GM12878 (cell line): ENCODE data around the gene FPR1. TPM values are rescaled to one million over a fixed set of nuclear protein-coding genes. Genes with fewer than 3 reads are reported as not detected.

Source experiments
- ATAC-seq: fragments of 200-7000 bp; cut with Tn5 transposase; 3 replicates; pipeline ENCODE4 v1.9.1; 2020; ENCODE audit warnings: mild to moderate bottlenecking, moderate library complexity
- BruUV-seq: library from RNA; stranded (reverse); fragments of 400-500 nt; replicated peaks from 2 replicates; lab custom pipeline; 2021; lab: Mats Ljungman, UMichigan
- CTCF ChIA-PET: fragments of 300-600 bp; sonication (Branson Sonifier 250); formaldehyde crosslinking; extraction: SDS; loops from one replicate; lab custom pipeline; 2021; ENCODE audit warnings: inconsistent platforms; lab: Yijun Ruan, JAX
- POLR2A ChIA-PET: fragments of 350-600 bp; formaldehyde crosslinking; extraction: SDS; loops from one replicate; lab custom pipeline; 2021; ENCODE audit warnings: inconsistent platforms; lab: Charles Lee
- RAD21 ChIA-PET: fragments of 300-600 bp; sonication (Branson Sonifier 250); formaldehyde crosslinking; loops from one replicate; lab custom pipeline; 2023; ENCODE audit warnings: antibody characterized with exemption; ENCODE audit not compliant: unreplicated experiment; lab: Charles Lee
- SMC1A ChIA-PET: fragments of 300-600 bp; sonication (Branson Sonifier 250); formaldehyde crosslinking; loops from one replicate; lab custom pipeline; 2023; ENCODE audit not compliant: unreplicated experiment, uncharacterized antibody; lab: Charles Lee
- DNase-seq: peaks from one replicate; pipeline ENCODE4 v3.0.0-alpha.2; 2011; ENCODE audit warnings: low read depth, low spot score
- FAIRE-seq: peaks from 3 replicates; lab custom pipeline; 2011; peaks lifted over from hg19 to GRCh38; lab: Jason Lieb, UNC
- H2AFZ ChIP-seq: 2 replicates; pipeline ENCODE4 v1.6.0; 2011; ENCODE audit warnings: low read depth, low read length, control low read depth; ENCODE audit not compliant: control insufficient read depth
- H3K27ac ChIP-seq: 2 replicates; pipeline ENCODE4 v1.5.1; 2011; ENCODE audit warnings: control low read depth; ENCODE audit not compliant: control insufficient read depth, insufficient read depth
- H3K27me3 ChIP-seq, 2 experiments: replicated peaks in 1 of 2; 2 replicates each; pipeline versions ENCODE4 v1.6.0 to v1.6.1; 2011; ENCODE audit warnings: low read length in 1 of 2; ENCODE audit not compliant: control insufficient read depth in 2 of 2, insufficient read depth in 2 of 2
- H3K36me3 ChIP-seq, 2 experiments: 2 replicates each; pipeline ENCODE4 v1.5.1; 2011; ENCODE audit warnings: low read length in 1 of 2; ENCODE audit not compliant: control insufficient read depth in 2 of 2, insufficient read depth in 2 of 2
- H3K4me1 ChIP-seq: 2 replicates; pipeline ENCODE4 v1.6.1; 2011; ENCODE audit warnings: mild to moderate bottlenecking, low read length, moderate library complexity, mixed read lengths; ENCODE audit not compliant: control insufficient read depth, insufficient read depth
- H3K4me2 ChIP-seq: 2 replicates; pipeline ENCODE4 v1.6.0; 2011; ENCODE audit warnings: control low read depth; ENCODE audit not compliant: control insufficient read depth, insufficient read depth
- H3K4me3 ChIP-seq: fragments of 200-600 bp; sonication (generic); 2 replicates; pipeline ENCODE4 v1.5.1; 2016
- H3K79me2 ChIP-seq: 2 replicates; pipeline ENCODE4 v1.6.0; 2011; ENCODE audit warnings: low read length; ENCODE audit not compliant: control insufficient read depth, insufficient read depth
- H3K9ac ChIP-seq: 2 replicates; pipeline ENCODE4 v1.8.0; 2011; ENCODE audit warnings: low read length, control low read depth, mixed read lengths; ENCODE audit not compliant: control insufficient read depth, insufficient read depth
- H3K9me3 ChIP-seq: replicated peaks from 3 replicates; pipeline ENCODE4 v1.5.1; 2011; ENCODE audit warnings: mild to moderate bottlenecking, low read length; ENCODE audit not compliant: control insufficient read depth, insufficient read depth
- H4K20me1 ChIP-seq: 2 replicates; pipeline ENCODE4 v1.6.0; 2011; ENCODE audit not compliant: control insufficient read depth, insufficient read depth
- ATF3 ChIP-seq: IDR thresholded peaks from 2 replicates; pipeline ENCODE4 v1.6.1; 2011; ENCODE audit warnings: low read depth, mild to moderate bottlenecking, low read length, moderate library complexity, borderline replicate concordance; ENCODE audit errors: extremely low read depth
- ATF7 ChIP-seq: fragments of 450-650 bp; IDR thresholded peaks from 2 replicates; pipeline ENCODE4 v1.6.1; 2016; ENCODE audit warnings: low read depth, mild to moderate bottlenecking
- CTCF ChIP-seq, 3 experiments: IDR thresholded peaks in 2 of 3; conservative IDR thresholded peaks in 1 of 3; 2 replicates each; pipeline ENCODE4 v1.5.1; 2011; ENCODE audit warnings: low read depth in 3 of 3, low read length in 3 of 3, mild to moderate bottlenecking in 3 of 3, control low read depth in 2 of 3, moderate library complexity in 2 of 3, inconsistent platforms in 1 of 3, mixed read lengths in 1 of 3; ENCODE audit not compliant: control insufficient read depth in 2 of 3, insufficient read depth in 1 of 3; ENCODE audit errors: extremely low read depth in 1 of 3
- EGR1 ChIP-seq, 2 experiments: IDR thresholded peaks; 1 replicate in 1 of 2; 2 replicates in 1 of 2; pipeline ENCODE4 v1.6.1; 2011 to 2012; ENCODE audit warnings: low read depth in 2 of 2, low read length in 2 of 2, borderline replicate concordance in 1 of 2, mild to moderate bottlenecking in 1 of 2, moderate library complexity in 1 of 2
- GATAD2B ChIP-seq: fragments of 450-650 bp; conservative IDR thresholded peaks from 2 replicates; pipeline ENCODE4 v1.6.1; 2017; ENCODE audit warnings: low read depth, mild to moderate bottlenecking, moderate library complexity
- KLF5 ChIP-seq: fragments of 450-650 bp; IDR thresholded peaks from 2 replicates; pipeline ENCODE4 v1.6.1; 2014; ENCODE audit warnings: mild to moderate bottlenecking; ENCODE audit not compliant: partially characterized antibody
- MTA2 ChIP-seq: fragments of 450-650 bp; IDR thresholded peaks from 2 replicates; pipeline ENCODE4 v1.6.1; 2016; ENCODE audit warnings: low read depth, mild to moderate bottlenecking, moderate library complexity
- MYC ChIP-seq: IDR thresholded peaks from 2 replicates; pipeline ENCODE4 v1.6.1; 2011; ENCODE audit warnings: mild to moderate bottlenecking, low read length, moderate library complexity, inconsistent platforms; ENCODE audit not compliant: insufficient read depth, insufficient replicate concordance, insufficient read length, severe bottlenecking
- NKRF ChIP-seq: fragments of 450-650 bp; conservative IDR thresholded peaks from 2 replicates; pipeline ENCODE4 v1.6.1; 2017; ENCODE audit warnings: mild to moderate bottlenecking, moderate library complexity
- POLR2AphosphoS2 ChIP-seq: IDR thresholded peaks from 2 replicates; pipeline ENCODE4 v1.6.1; 2011; ENCODE audit warnings: low read depth, mild to moderate bottlenecking, low read length, improper control_type of control experiment, moderate library complexity
- RB1 ChIP-seq: fragments of 450-650 bp; formaldehyde crosslinking; IDR thresholded peaks from 2 replicates; pipeline ENCODE4 v1.6.1; 2017; ENCODE audit warnings: mild to moderate bottlenecking, borderline replicate concordance
- TCF12 ChIP-seq: IDR thresholded peaks from 2 replicates; pipeline ENCODE4 v1.6.1; 2011; ENCODE audit warnings: low read depth, mild to moderate bottlenecking, low read length
- ZNF207 ChIP-seq: fragments of 450-650 bp; IDR thresholded peaks from 2 replicates; pipeline ENCODE4 v1.6.1; 2014; ENCODE audit warnings: antibody characterized with exemption, mild to moderate bottlenecking, borderline replicate concordance
- ZNF592 ChIP-seq: fragments of 450-650 bp; IDR thresholded peaks from 2 replicates; pipeline ENCODE4 v1.6.1; 2017; ENCODE audit warnings: mild to moderate bottlenecking, moderate library complexity
- WGBS: methylation state at CpG from one replicate; pipeline ENCODE4 v1.1.6; 2016; ENCODE audit warnings: low lambda C conversion rate; ENCODE audit not compliant: insufficient replicate concordance, insufficient coverage; ENCODE audit errors: missing lambda C conversion rate; 5-methylcytosine and 5-hydroxymethylcytosine counted together
- in situ Hi-C: fragments of 300-500 bp; cut with MboI; formaldehyde crosslinking; loops from 9 replicates; pipeline ENCODE4 v1.14.3; 2018; ENCODE audit warnings: mixed read lengths
- intact Hi-C: fragments of 100-400 bp; cut with micrococcal nuclease; formaldehyde crosslinking; loops from one replicate; pipeline ENCODE4 v1.14.2; 2022; ENCODE audit not compliant: unreplicated experiment
- polyA plus RNA-seq, 11 experiments: library from polyadenylated mRNA; depleted of rRNA in 4 of 11; unstranded in 6 of 11; stranded (reverse) in 5 of 11; fragments of >200 nt; fragmentation: Nextera tagmentation in 4 of 11; fragmentation: Illumina TruSeq in 1 of 11; extraction: Ambion mirVana in 4 of 11; extraction: Trizol in 1 of 11; gene quantifications; 1 replicate in 1 of 11; 2 replicates in 10 of 11; pipeline versions ENCODE4 v1.2.1 to v1.2.3, GENCODE V29; 2011 to 2016; ENCODE audit warnings: inconsistent platforms in 2 of 11, missing spikeins in 2 of 11, low read depth in 1 of 11
- total RNA-seq, 4 experiments: library from RNA; depleted of rRNA in 3 of 4; stranded (reverse); fragments of >200 nt in 3 of 4; fragmentation: Illumina TruSeq in 1 of 4; extraction: Trizol in 1 of 4; gene quantifications; 2 replicates each; pipeline versions ENCODE4 v1.2.1 to v1.2.3, GENCODE V29; 2013 to 2021

The FPR1 gene
- total and polyA plus RNA-seq, 10 of the 15 experiments (the other 5 are each of a cell fraction or from before 2014, with no cell fraction given): not detected

GRCh38 chr19:51696606-51697005 is 55.1 kb downstream of the FPR1 start:
- no peaks in the 10 kb centered on the region; a peak in 1 of 4 replicates for H3K27me3 ChIP-seq
- H3K4me2 ChIP-seq: no peak overlapping the region
- no peak overlapping the region for H3K27ac ChIP-seq
- SMC1A ChIA-PET: no interaction called here
- intact Hi-C loops: no loop called here
- CTCF ChIA-PET: no interaction called here
- H3K9me3 ChIP-seq: no peaks in the 10 kb centered on the region; the same call in 2 of the 3 replicates
- ATAC-seq (no peak), FAIRE-seq (no peak), DNase-seq (no peak)
- no TSS peak for BruUV-seq
- H3K36me3 ChIP-seq: no peaks in the 10 kb centered on the region
- no peaks in the 10 kb centered on the region for H3K4me1 ChIP-seq
- no peak overlapping the region for H3K9ac ChIP-seq
- POLR2A ChIA-PET: no interaction called here
- in situ Hi-C loops: no loop called here
- 37% methylated on average over 3 of the region's 3 CpGs for WGBS
- H4K20me1 ChIP-seq: no peaks in the 10 kb centered on the region
- H2AFZ ChIP-seq: no peak overlapping the region
- RAD21 ChIA-PET: no interaction called here
- H3K79me2 ChIP-seq: no peaks in the 10 kb centered on the region
- no peak overlapping the region for H3K4me3 ChIP-seq
- no peak for TF ChIP-seq ZNF207
- TF ChIP-seq POLR2AphosphoS2: no peak
- TF ChIP-seq EGR1 (IDR thresholded peaks at IDR 0.05; ENCODE audit: borderline replicate concordance in 1 of 2, low read depth in 2 of 2, low read length in 2 of 2): no peak
- no peak for TF ChIP-seq RB1
- TF ChIP-seq CTCF (IDR thresholded peaks at IDR 0.05 in 2 of 3, conservative IDR thresholded peaks at IDR 0.05 in 1 of 3; ENCODE audit: control insufficient read depth in 2 of 3, extremely low read depth in 1 of 3, insufficient read depth in 1 of 3, low read depth in 3 of 3, low read length in 3 of 3): no peak
- TF ChIP-seq GATAD2B: no peak
- TF ChIP-seq ATF7: no peak
- TF ChIP-seq KLF5: no peak
- TF ChIP-seq ATF3: no peak
- TF ChIP-seq NKRF: no peak
- no peak for TF ChIP-seq MTA2
- TF ChIP-seq MYC: no peak
- TF ChIP-seq ZNF592: no peak
- no peak for TF ChIP-seq TCF12
